Stimulated activated CD4-positive, alpha-beta T cell treated with anti-CD3 and anti-CD28 coated beads, Interleukin-1b, Interleukin-23, amount 100 ng/mL, for 1 hour (primary cell): ENCODE data around the gene NUPR1.
"Not testable (repeated sequence)": the region's sequence is repeated elsewhere in the genome, so short reads cannot be mapped to it uniquely, and the experiment has no call there.

Experiments used
- DNase-seq, 2 donors: peaks; one replicate each; pipeline ENCODE4 v3.0.0-alpha.2; 2020; ENCODE audit warnings: low read depth in 2 of 2

NUPR1 gene, protein sequence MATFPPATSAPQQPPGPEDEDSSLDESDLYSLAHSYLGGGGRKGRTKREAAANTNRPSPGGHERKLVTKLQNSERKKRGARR

DNA sequence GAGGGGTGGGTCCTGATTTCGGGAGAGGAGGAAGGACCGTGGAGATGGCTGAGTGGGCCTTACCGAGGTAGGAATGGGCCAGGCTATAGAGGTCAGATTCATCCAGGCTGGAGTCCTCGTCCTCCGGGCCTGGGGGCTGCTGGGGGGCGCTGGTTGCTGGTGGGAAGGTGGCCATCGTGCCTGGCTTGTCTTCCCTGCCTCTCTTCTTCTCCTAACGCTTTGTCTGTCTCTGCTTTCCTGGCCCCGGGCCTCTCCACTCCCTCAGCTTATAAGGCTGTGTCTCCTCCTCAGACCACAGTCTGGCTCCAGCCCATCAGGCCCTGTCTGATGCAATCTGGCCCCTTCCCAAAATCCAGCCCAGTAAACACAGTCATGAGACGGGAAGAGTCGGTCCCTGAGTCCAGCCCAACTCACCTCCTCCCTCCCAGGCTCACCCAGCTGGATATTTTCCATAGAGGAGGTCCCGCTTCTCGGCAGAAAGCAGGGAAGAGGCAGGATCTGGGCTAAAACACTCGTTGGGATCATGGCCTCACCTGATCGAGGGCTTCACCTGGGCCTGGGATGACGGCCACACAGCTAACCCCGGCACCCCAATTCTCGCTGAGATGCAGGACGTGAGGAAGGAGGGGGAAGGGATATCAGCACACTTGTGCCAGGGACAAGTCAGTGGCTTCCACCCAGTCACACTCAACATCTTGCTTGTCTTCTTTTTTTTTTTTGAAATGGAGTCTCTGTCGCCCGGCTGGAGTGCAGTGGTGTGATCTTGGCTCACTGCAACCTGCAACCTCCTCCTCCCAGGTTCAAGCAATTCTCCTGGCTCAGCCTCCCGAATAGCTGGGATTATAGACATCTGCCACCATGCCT, at the start of gene NUPR1:
TSS of gene NUPR1 (minus strand) at position 242 of the 864 bp plus-strand sequence. CDS start at position 175, 67 bp downstream.
- no peak for DNase-seq

DNA sequence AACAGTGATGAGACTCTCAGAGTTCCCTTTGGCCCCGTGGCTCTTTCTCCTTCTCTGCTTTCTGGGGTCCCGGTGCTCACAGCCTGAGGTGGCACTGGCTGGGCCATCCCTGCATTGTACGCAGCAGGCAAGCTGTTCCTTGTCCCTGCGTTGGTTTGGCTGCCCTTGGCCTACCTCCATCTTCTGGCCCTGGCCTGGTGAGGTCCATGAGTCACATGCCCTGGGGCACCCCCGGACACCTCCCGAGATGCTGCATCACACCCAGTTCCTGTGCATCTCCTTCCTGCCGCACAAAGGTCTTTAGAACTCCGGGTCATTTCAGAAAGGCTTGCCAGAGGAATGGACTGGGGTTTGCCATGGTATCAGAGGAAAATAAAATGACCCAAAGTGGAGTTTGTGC, 48.6 kb upstream of the NUPR1 start:
- no peak for DNase-seq

DNA sequence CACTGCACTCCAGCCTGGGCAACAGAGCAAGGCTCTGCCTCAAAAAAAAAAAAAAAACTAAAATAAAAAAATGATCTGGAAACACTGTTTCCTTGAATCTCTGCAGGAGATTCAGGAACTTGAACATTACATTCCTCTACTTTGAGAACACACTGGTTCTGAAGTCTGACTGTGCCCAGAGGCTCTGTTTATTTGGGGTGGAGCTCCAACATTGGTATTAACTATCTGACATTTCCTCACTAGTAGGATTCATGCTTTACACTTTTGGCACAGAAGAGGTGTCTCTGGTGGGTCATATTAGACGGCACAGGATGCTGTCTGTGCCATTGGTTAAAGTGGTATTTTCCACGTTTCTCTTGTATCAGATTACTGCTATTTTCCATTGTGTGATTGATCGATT, 47.7 kb upstream of the NUPR1 start:
- no peak for DNase-seq

DNA sequence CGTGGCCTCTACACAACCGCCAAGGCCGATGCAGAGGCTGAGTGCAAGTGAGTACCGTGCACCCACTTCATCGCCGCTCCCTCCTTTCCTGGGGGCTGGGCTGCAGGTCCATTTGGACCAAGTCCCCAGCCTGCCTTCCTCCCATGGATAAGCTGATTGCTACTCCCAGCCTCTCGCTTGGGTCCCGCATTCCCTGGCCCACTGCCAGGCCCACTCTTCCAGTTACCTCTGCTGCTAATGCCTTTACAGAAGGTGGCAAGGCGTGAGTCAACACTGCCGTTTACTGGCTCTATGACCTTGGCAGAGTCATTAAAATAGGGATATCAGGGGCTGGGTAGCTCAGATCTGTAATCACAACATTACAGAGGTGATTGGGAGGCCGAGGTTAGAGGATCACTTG, 46.9 kb upstream of the NUPR1 start:
- no peak for DNase-seq

DNA sequence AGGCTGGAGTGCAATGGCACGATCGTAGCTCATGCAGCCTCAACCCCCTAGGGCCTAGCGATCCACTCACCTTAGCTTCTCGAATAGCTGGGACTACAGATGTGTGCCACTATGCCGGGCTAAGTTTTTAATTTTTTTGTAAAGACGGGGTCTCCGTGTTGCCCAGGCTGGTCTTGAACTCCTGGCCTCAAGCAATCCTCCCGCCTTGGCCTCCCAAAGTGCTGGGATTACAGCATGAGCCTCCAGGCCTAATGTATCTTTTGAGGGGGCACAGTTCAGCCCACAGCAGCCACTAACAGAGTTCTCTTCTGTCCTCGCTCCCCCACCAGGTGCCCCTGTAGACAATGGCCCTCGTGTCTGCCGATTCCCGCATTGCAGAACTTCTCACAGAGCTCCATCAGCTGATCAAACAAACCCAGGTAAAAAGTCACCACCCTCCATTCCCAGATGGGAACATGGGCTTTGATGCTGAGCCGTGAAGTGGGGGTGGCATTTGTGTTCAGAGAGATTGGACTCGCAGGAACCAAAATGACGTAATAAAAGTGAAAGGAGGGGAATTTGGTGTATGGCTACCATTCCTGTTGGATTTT, 42.0 kb upstream of the NUPR1 start:
- no peak for DNase-seq

DNA sequence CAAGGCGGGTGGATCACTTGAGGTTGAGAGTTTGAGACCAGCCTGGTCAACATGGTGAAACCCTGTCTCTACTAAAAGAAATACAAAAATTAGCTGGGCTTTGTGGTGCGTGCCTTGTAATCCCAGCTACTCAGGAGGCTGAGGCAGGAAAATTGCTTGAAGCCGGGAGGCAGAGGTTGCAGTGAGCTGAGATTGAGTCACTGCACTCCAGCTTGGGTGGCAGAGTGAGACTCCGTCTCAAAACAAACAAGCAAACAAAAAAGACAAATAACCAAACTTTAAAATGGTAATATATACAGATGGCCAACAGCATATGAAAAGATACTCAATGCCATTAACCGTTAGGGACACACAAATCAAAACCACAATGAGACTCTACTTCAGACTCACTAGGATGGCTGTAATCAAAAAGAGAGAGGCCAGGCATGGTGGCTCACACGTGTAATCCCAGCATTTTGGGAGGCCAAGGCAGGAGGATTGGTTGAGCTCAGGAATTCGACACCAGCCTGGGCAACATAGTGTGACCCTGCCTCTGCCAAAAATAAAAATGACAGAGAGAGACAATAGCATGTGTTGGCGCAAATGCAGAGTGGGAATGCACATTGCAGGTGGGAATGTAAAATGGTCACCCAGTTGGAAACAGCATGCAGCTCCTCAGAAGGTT, 36.8 kb upstream of the NUPR1 start:
- no peak for DNase-seq

DNA sequence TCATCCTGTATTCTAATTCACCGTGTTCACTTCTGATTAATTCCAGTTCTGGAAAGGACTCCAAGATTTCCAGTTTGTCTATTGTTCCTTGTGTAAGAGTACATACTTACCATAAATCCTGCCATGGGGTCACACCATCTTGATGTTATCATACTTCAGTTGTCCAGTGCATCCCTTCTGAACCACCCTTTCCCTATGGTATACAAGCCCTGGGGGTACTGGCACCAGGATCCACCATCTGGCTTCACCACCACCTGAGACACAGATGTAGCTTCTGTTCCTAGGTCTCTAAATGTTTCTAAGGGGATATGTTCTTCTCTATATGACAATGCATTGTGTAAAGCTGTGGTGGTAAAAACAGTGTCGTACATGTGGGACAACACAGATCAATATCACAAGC, 36.2 kb upstream of the NUPR1 start:
- DNase-seq = no peak

DNA sequence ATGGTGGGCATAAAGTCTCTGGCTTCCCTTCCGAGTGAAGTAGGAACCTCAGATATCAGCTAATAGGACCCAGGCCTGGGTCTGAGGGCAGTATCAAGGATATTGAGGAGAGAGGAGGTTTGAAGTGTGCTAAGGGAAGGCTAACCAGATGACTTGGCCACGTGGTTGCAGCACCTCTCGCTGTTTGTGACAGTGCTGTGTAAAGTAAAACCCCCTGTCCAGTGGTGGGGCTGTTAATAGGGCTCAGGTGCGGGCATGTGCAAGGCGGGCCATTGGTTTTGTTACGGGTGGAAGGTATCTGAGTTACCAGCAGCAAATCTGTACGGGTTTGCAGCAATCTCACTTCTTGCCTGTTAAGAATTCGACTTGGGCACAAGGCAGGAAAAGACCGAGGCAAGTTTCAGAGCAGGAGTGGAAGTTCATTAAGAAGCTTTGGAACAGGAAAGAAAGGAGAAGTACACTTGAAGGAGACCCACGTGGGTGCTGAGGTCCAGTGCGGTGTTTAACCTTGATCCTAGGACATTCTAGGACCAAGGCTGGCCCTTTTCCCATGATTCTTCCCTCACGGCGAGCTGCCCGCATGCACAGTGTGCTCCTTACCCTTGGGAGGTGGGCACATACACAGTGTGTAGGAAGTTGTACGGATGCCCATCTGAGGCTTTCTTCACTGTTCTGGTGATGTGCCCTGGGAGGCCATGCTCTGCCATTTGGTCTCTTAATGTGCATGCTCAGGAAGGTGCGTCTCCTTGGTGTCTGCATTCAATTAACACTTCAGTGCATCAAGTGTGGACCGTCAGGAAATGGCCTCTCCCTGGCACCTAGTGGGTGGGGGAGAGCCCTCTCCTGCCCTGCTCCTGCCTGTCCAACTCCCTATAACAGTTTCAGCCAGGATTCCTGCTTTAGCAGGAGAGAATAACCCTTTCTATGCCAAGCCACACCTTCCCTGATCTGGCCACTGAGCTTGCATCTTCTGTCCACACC, 35.3 kb upstream of the NUPR1 start:
- no peak for DNase-seq

DNA sequence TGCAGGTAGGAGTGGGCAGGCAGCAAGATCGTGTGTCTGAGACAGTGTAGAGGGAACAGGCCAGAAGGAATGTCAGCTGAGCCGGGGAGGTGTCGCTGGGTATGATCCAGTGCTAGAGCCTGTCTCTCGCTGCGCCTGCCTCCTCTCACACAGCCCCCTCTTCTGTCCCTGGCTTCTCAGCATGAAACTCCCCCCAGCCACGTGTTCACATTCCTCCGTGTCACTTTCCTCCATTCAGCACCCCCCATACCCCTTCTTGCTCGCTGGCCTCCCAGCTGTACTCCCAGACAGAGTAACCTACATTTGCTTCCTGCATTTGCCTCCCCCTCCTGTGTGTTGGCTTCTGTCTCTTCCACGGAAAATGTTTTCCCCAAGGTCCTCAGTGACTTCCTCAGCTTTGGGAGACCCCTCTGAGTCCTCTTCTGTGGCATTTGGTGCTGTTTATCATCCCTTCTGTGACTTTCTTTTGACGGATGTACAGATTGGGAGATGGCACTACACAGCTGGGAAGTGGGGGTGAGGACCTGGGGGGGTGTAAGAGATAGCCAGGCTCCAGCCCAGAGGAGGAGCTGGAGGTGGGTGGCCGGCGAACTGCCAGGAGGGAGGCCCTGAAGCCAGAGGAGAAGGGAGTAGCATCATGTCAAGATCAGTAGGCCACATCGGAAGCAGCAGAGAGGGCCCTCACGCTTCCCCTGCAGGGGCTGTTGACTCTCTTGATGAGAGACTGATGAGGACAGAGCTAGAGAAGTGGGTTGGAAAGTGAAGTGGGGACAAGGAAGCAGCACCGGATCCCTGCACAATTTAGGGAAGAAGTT, 34.1 kb upstream of the NUPR1 start:
- no peak for DNase-seq

DNA sequence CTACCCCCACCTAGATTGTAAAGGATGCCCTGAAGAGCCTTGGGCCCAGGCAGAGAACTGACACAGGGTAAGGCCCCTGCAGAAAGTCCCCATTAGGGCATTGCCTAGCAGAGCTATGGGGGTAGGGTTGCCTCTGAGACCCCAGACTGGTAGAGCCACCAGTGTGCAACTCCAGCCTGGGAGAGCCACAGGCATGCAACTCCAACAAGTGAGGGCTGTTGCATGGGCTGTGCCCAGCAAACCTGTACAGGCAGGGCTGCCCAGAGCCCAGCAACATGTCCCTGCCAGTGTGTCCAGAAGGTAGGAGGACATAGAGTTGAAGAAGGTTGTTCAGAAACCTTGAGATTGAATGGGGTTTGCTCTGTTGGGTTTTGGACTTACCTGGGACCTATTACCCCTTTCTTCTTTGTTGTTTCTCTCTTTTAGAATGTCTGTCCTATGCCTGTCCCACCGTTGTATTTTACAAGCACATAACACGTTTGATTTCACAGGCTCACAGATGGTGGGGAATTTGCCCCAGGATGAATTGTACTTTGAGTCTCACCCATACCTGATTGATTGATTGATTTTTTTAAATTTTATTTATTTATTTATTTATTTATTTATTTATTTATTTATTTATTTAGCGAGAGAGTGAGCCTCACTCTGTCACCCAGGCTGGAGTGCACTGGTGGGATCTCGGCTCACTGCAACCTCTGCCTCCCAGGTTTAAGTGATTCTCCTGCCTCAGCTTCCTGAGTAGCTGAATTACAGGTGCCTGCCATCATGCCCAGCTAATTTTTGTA, 31.4 kb upstream of the NUPR1 start:
- no peak for DNase-seq

DNA sequence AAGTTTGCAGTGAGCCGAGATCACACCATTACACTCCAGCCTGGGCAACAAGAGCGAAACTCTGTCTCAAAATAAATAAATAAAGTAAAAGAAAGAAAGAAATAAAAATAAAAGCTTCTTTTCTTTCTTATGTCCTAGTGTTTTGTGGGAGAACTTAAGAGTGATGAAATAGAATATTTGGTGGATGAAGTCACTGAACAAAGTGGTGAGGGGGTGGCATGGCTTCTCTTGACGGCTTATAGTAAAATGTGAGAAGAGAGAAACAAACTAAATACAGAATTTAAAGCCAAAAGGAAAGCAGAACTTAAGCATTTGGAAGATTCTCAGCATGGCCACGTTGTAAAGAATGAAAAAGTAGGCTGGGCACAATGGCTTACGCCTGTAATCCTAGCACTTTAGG, 30.2 kb upstream of the NUPR1 start:
- DNase-seq = no peak

DNA sequence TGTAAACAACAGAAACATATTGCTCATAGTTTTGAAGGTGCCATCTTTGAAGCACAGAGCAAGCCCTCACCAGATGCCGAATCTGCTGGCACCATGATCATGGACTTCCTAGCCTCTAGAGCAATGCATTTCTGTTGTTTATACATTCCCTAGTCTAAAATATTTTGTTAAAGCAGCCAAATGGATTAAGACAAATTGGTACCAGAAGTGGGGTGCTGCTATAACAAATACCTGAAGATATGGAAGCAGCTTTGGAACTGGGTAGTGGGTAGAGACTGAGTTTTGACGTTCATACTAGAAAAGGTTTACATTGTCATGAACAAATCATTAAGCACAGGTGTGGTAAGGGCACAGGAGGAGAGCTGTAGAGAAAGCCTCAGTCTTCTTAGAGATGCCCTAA, 28.5 kb upstream of the NUPR1 start:
- DNase-seq = no peak

DNA sequence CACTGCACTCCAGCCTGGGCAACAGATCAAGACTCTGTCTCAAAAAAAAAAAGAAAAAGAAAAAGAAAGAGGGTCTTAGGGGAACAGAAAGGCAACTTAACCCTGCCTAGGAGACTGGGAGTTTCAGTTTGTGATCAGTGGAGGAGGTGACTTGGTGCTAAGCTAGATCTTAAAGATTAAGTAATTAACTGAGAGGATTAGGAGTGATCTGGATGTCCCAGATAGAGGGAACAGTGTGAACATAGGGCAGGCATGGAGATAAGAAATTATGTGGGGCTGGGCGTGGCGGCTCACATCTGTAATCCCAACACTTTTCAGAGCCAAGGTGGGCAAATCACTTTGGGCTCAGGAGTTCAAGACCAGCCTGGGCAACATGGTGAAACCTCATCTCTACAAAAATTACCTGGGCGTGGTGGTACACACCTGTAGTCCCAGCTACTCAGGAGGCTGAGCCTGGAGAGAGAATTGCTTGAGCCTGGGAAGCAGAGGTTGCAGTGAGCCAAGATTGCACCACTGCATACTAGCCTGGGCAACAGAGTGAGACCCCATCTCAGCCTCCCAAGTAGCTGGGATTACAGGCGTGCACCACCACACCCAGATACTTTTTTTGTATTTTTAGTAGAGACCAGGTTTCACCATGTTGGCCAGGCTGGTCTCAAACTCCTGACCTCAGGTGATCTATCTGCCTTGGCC, 27.6 kb upstream of the NUPR1 start:
- not testable (repeated sequence) for DNase-seq

DNA sequence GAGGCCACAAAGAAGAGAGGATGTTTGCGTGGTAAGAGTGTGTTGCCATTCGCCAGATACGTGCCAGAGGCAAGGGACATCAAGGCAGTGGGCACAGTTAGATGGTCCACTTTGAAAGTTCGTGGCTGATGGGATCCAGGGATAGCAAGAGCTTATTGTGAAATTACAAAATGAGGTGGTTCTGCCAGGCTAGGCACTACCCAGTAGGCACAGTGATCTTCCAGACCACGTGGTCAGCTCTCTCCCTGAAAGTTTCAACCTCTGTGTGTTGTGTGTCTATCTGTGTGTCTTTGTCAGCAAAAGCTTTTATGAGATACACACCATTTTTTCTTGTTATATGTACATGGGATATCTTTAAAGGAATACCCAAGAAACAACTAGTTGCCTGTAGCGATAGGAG, 24.4 kb upstream of the NUPR1 start:
- DNase-seq = no peak

DNA sequence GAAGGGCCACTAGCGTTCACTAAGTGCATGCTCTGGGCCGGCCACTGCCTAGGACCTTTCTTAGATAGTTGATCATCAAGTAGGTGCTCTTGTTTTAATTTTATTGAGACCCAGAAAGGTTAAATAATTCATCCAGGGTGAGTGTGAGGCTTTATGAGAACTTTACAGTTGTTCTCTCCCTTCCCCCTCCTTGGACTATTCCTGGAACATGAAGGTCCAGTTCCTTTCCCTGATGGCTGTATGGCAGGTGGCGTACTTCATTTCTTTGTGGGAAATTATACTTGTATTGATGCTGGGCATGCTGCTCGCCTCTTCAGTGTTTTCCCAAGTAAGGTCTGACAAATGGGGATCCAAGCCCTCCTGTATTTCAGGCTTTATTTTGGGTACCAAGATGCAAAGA, 23.4 kb upstream of the NUPR1 start:
- DNase-seq = no peak

DNA sequence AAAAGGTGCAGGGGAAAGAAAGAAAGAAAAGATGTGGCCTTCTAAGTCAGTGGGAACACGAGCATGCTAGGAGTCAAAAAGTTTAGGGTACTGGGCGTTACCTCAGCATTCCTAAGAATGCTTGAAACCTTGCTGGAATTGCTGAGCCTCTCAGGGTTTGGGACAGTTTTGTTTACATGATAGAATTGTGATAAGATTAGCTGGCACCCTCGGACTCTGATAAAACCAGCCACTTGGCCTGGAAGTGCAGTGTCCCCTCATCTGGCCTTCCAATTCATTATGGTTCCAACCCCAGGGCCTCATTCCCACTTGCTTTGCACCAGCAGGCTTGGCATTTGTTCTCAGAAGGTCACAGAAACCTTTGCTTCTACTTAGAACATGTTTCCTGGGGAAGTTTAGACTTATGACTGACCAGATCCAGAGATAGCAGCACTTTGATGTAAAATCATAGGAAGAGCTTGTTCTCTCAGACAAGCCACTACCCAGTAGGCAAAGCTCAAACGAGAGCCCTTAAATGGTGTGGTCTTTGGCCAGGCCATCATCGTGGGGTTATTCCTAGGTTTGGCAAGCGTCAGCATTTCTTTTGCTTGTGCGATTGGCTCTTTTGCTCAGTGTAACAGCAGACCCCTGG, 22.9 kb upstream of the NUPR1 start:
- DNase-seq = no peak

DNA sequence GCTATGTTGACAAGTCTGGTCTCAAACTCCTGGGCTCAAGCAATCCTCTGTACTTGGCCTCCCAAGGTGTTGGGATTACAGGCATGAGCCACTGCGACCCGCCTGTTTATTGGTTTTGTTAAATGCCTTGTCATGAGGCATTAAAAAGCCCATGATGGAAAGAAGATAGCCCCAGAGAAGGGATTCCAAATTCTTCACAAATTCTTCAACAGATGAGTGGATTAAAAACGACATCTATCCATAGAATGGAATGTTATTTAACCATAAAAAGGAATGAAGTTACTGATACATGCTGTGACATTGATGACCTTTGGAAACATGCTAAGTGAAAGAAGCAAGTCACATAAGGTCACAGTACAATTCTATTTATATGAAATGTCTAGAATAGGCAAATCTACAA, 19.7 kb upstream of the NUPR1 start:
- DNase-seq = no peak

DNA sequence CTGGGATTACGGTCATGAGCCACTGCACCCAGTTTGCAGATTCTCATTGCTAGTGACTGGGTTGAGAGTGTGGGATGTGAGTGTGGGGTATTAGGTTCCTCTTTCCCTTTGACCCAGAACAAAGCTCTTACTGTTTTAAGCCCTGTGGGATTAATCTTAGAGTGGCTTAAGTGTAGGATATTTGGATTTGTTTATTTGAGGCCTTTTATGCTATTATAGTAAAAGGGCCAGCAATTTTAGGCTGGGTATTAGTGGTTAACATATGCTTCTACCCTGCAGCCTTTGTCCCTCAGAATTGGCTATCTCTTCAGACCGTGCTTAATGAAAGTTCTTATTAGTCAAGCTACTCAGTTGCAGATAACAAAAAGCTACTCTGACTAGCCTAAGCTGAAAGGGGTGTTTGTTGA, 18.1 kb upstream of the NUPR1 start:
- no peak for DNase-seq

DNA sequence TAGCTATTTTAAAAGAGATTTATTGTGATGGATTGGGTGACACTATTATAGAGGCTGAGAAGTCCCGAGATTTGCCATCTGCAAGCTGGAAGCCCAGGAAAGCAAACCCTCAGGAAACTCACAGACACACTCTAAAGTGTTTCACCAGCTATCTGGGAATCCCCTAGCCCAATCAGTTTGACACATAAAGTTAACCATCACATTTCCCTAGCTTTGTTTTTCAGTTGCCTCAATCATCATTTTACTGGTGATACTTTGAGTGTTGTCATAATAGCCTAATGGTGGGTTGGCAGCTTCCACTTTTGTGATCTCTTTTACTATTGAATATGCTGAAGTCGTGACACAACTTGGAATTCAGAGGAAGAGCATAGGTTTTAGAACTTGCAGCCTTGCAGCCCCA, 16.8 kb upstream of the NUPR1 start:
- DNase-seq = no peak
